ENCODE data around the gene CHD1L.

GRCh38 chr1:147235822-147236221 lies 6.7 kb upstream of the CHD1L start:
- TF ChIP-seq CTCF (IDR thresholded peaks at IDR 0.05) (no peak), POLR2A (IDR thresholded peaks at IDR 0.05) (no peak)
